ENCODE data around the gene GATC. TPM values are rescaled to one million over a fixed set of nuclear protein-coding genes. Genes with fewer than 3 reads are reported as not detected.

Gene GATC
- total RNA-seq, 1 donor from 2014 or later, result 27.7 TPM

- peak; percentile 99 for DNase-seq (ENCODE audit: low spot score)
These were observed 49.6 kb downstream of the GATC start, which contains the start of gene DYNLL1 for GRCh38 chr12:120495731-120496412. DYNLL1 (plus strand) TSS chr12:120496113; CDS start chr12:120496422, 309 bp downstream.

GRCh38 chr12:120496413-120497340 is 50.4 kb downstream of the GATC start:
- no peak for DNase-seq (ENCODE audit: low spot score)

- no peak for DNase-seq (ENCODE audit: low spot score)
These were observed 51.4 kb downstream of the GATC start for GRCh38 chr12:120497524-120498150.

GRCh38 chr12:120498870-120499515 is 52.7 kb downstream of the GATC start:
- DNase-seq (ENCODE audit: low spot score), result no peak

- no peak for DNase-seq (ENCODE audit: low spot score)
These were observed 54.3 kb downstream of the GATC start for GRCh38 chr12:120500581-120500980.

GRCh38 chr12:120504587-120504986 is 58.3 kb downstream of the GATC start:
- no peak for DNase-seq (ENCODE audit: low spot score)

GRCh38 chr12:120508537-120508936 is 62.3 kb downstream of the GATC start:
- DNase-seq (ENCODE audit: low spot score), result no peak

Other genes with a start within 250 kb of the GATC start
- gene RPLP0, start 245.3 kb upstream of the GATC start, total RNA-seq, result 1,415 TPM
- gene PXN, start 180.7 kb upstream of the GATC start, total RNA-seq, result 123 TPM
- gene RNU4-2, start 154.5 kb upstream of the GATC start, total RNA-seq, result 7,466 TPM
- 976 TPM for gene RNU4-1, start 153.2 kb upstream of the GATC start, total RNA-seq
- gene SIRT4, start 144.1 kb upstream of the GATC start, total RNA-seq, result 1.6 TPM
- gene PLA2G1B, start 118.7 kb upstream of the GATC start, total RNA-seq, result 1.8 TPM
- 0.58 TPM for gene MSI1, start 77.3 kb upstream of the GATC start, total RNA-seq
- 312 TPM for gene COX6A1, start 8.3 kb upstream of the GATC start, total RNA-seq
- 19.9 TPM for gene TRIAP1, start 60 bp upstream of the GATC start, total RNA-seq
- gene SRSF9, start 23.3 kb downstream of the GATC start, total RNA-seq, result 120 TPM
- 142 TPM for gene DYNLL1, start 49.7 kb downstream of the GATC start, total RNA-seq
- 23.3 TPM for gene COQ5, start 82.7 kb downstream of the GATC start, total RNA-seq
- 224 TPM for gene RNF10, start 87.9 kb downstream of the GATC start, total RNA-seq
- 33.8 TPM for gene POP5, start 135.0 kb downstream of the GATC start, total RNA-seq
- 5.5 TPM for gene CABP1, start 194.2 kb downstream of the GATC start, total RNA-seq
- gene MLEC, start 240.7 kb downstream of the GATC start, total RNA-seq, result 154 TPM